ENCODE data around the gene STRIP2. TPM values are rescaled to one million over a fixed set of nuclear protein-coding genes. Genes with fewer than 3 reads are reported as not detected.
A peak's percentile ranks its signal among the peaks of the same experiment; 100 is the strongest.
"Not testable (repeated sequence)": the region's sequence is repeated elsewhere in the genome, so short reads cannot be mapped to it uniquely, and the experiment has no call there.

The STRIP2 gene
- total and polyA plus RNA-seq, 2 donors from 2014 or later = 0.88 to 9.0 TPM

GRCh38 chr7:129438839-129439651 lies 4.8 kb downstream of the STRIP2 start:
- no peak overlapping the region for H3K9ac ChIP-seq (ENCODE audit: low read length in 3 of 3)
- FAIRE-seq = no peak
- peak in 3 of 5 donors; percentile 19 to 40 (median 37) for DNase-seq

GRCh38 chr7:129439963-129440625 lies 5.9 kb downstream of the STRIP2 start:
- intact Hi-C loops (cut with DNase I) = no loop called here
- no peak for FAIRE-seq

More at GRCh38 chr7:129438839-129439651, 4.8 kb downstream of the STRIP2 start:
- H3K27ac ChIP-seq (ENCODE audit: low read depth in 2 of 2, low read length in 2 of 2) = no peak overlapping the region
- H3K9me3 ChIP-seq (ENCODE audit: control insufficient read depth in 2 of 3, insufficient read depth in 1 of 3, low read length in 3 of 3) = no peaks in the 10 kb centered on the region
- H3K36me3 ChIP-seq (ENCODE audit: control insufficient read depth in 2 of 3, insufficient read depth in 3 of 3, low read length in 3 of 3) = no peaks in the 10 kb centered on the region
- H3K4me3 ChIP-seq (ENCODE audit: low read length in 3 of 3) = no peak overlapping the region
- H3K27me3 ChIP-seq (ENCODE audit: control insufficient read depth, insufficient read depth, low read length) = no peaks in the 10 kb centered on the region
- TF ChIP-seq CTCF (IDR thresholded peaks at IDR 0.05; ENCODE audit: borderline replicate concordance, extremely low read depth, insufficient read depth) = no peak
- intact Hi-C loops (cut with DNase I) = no loop called here
- no peaks in the 10 kb centered on the region for H3K4me1 ChIP-seq (ENCODE audit: control insufficient read depth in 2 of 3, insufficient read depth in 2 of 3, low read depth in 1 of 3, low read length in 3 of 3)

GRCh38 chr7:129443612-129444011 lies 9.4 kb downstream of the STRIP2 start:
- Histone ChIP-seq H3K27me3 (ENCODE audit: control insufficient read depth, insufficient read depth, low read length) (no peaks in the 10 kb centered on the region), H3K4me1 (ENCODE audit: control insufficient read depth in 2 of 3, insufficient read depth in 2 of 3, low read depth in 1 of 3, low read length in 3 of 3) (no peaks in the 10 kb centered on the region), H3K9ac (ENCODE audit: low read length in 3 of 3) (no peak overlapping the region), H3K9me3 (ENCODE audit: control insufficient read depth in 2 of 3, insufficient read depth in 1 of 3, low read length in 3 of 3) (peaks cover 0 to 5% (median 0%) of the 10 kb centered on the region in 3 donors), H3K36me3 (ENCODE audit: control insufficient read depth in 2 of 3, insufficient read depth in 3 of 3, low read length in 3 of 3) (peaks cover 0 to 2% (median 0%) of the 10 kb centered on the region in 3 donors), H3K27ac (ENCODE audit: low read depth in 2 of 2, low read length in 2 of 2) (no peak overlapping the region), H3K4me3 (ENCODE audit: low read length in 3 of 3) (no peak overlapping the region)
- FAIRE-seq = no peak
- intact Hi-C loops (cut with DNase I) = no loop called here
- TF ChIP-seq CTCF (IDR thresholded peaks at IDR 0.05; ENCODE audit: borderline replicate concordance, extremely low read depth, insufficient read depth) = no peak
- DNase-seq = no peak

More at GRCh38 chr7:129439963-129440625, 5.9 kb downstream of the STRIP2 start:
- H3K36me3 ChIP-seq (ENCODE audit: control insufficient read depth in 2 of 3, insufficient read depth in 3 of 3, low read length in 3 of 3) = no peaks in the 10 kb centered on the region
- no peaks in the 10 kb centered on the region for H3K4me1 ChIP-seq (ENCODE audit: control insufficient read depth in 2 of 3, insufficient read depth in 2 of 3, low read depth in 1 of 3, low read length in 3 of 3)
- H3K9me3 ChIP-seq (ENCODE audit: control insufficient read depth in 2 of 3, insufficient read depth in 1 of 3, low read length in 3 of 3) = no peaks in the 10 kb centered on the region
- no peak overlapping the region for H3K4me3 ChIP-seq (ENCODE audit: low read length in 3 of 3)
- H3K27me3 ChIP-seq (ENCODE audit: control insufficient read depth, insufficient read depth, low read length) = no peaks in the 10 kb centered on the region
- no peak overlapping the region for H3K27ac ChIP-seq (ENCODE audit: low read depth in 2 of 2, low read length in 2 of 2)
- TF ChIP-seq CTCF (IDR thresholded peaks at IDR 0.05; ENCODE audit: borderline replicate concordance, extremely low read depth, insufficient read depth) = no peak
- no peak for DNase-seq
- no peak overlapping the region for H3K9ac ChIP-seq (ENCODE audit: low read length in 3 of 3)

- H3K27ac ChIP-seq (ENCODE audit: low read depth in 2 of 2, low read length in 2 of 2); DNase-seq; H3K36me3 ChIP-seq (ENCODE audit: control insufficient read depth in 2 of 3, insufficient read depth in 3 of 3, low read length in 3 of 3); H3K9ac ChIP-seq (ENCODE audit: low read length in 3 of 3); intact Hi-C loops (cut with DNase I); H3K4me3 ChIP-seq (ENCODE audit: low read length in 3 of 3); H3K27me3 ChIP-seq (ENCODE audit: control insufficient read depth, insufficient read depth, low read length); FAIRE-seq; H3K4me1 ChIP-seq (ENCODE audit: control insufficient read depth in 2 of 3, insufficient read depth in 2 of 3, low read depth in 1 of 3, low read length in 3 of 3); H3K9me3 ChIP-seq (ENCODE audit: control insufficient read depth in 2 of 3, insufficient read depth in 1 of 3, low read length in 3 of 3): not testable (repeated sequence)
Measured at GRCh38 chr7:129444776-129445175, 10.5 kb downstream of the STRIP2 start.

GRCh38 chr7:129446925-129447324 lies 12.7 kb downstream of the STRIP2 start:
- FAIRE-seq; H3K27ac ChIP-seq (ENCODE audit: low read depth in 2 of 2, low read length in 2 of 2); DNase-seq; H3K36me3 ChIP-seq (ENCODE audit: control insufficient read depth in 2 of 3, insufficient read depth in 3 of 3, low read length in 3 of 3); H3K27me3 ChIP-seq (ENCODE audit: control insufficient read depth, insufficient read depth, low read length); intact Hi-C loops (cut with DNase I); H3K4me3 ChIP-seq (ENCODE audit: low read length in 3 of 3); H3K9ac ChIP-seq (ENCODE audit: low read length in 3 of 3); H3K4me1 ChIP-seq (ENCODE audit: control insufficient read depth in 2 of 3, insufficient read depth in 2 of 3, low read depth in 1 of 3, low read length in 3 of 3); H3K9me3 ChIP-seq (ENCODE audit: control insufficient read depth in 2 of 3, insufficient read depth in 1 of 3, low read length in 3 of 3): not testable (repeated sequence)

GRCh38 chr7:129447445-129447844 lies 13.2 kb downstream of the STRIP2 start:
- H3K9ac ChIP-seq (ENCODE audit: low read length in 3 of 3); H3K4me1 ChIP-seq (ENCODE audit: control insufficient read depth in 2 of 3, insufficient read depth in 2 of 3, low read depth in 1 of 3, low read length in 3 of 3); intact Hi-C loops (cut with DNase I); H3K27ac ChIP-seq (ENCODE audit: low read depth in 2 of 2, low read length in 2 of 2); H3K27me3 ChIP-seq (ENCODE audit: control insufficient read depth, insufficient read depth, low read length); DNase-seq; H3K36me3 ChIP-seq (ENCODE audit: control insufficient read depth in 2 of 3, insufficient read depth in 3 of 3, low read length in 3 of 3); H3K9me3 ChIP-seq (ENCODE audit: control insufficient read depth in 2 of 3, insufficient read depth in 1 of 3, low read length in 3 of 3); FAIRE-seq; H3K4me3 ChIP-seq (ENCODE audit: low read length in 3 of 3): not testable (repeated sequence)
